Vagina (tissue), 2 donors: ENCODE results near the gene ACAN. TPM values are rescaled to one million over a fixed set of nuclear protein-coding genes. Genes with fewer than 3 reads are reported as not detected.

Source experiments
- DNase-seq, 2 donors: peaks; one replicate each; pipeline ENCODE4 v3.0.0-alpha.2; 2017; ENCODE audit errors: extremely low spot score in 2 of 2
- H3K27ac ChIP-seq: fragments of 200-600 bp; sonication (generic); one replicate; pipeline ENCODE4 v1.5.1; 2019
- H3K27me3 ChIP-seq: fragments of 200-600 bp; sonication (generic); one replicate; pipeline ENCODE4 v1.5.1; 2019
- H3K36me3 ChIP-seq, 2 donors: fragments of 200-600 bp; sonication (generic); one replicate each; pipeline ENCODE4 v1.5.1; 2017 to 2019
- H3K4me1 ChIP-seq: fragments of 200-600 bp; sonication (generic); one replicate; pipeline ENCODE4 v1.5.1; 2019
- H3K4me3 ChIP-seq, 2 donors: fragments of 200-600 bp; sonication (generic); 1 replicate in 1 of 2; 2 replicates in 1 of 2; pipeline ENCODE4 v1.5.1; 2016 to 2019
- H3K9me3 ChIP-seq: fragments of 200-600 bp; sonication (generic); one replicate; pipeline ENCODE4 v1.5.1; 2019
- CTCF ChIP-seq, 3 experiments: fragments of 450-650 bp in 2 of 3; fragments of 200-600 bp in 1 of 3; sonication (generic) in 1 of 3; IDR thresholded peaks; one replicate each; pipeline ENCODE4 v1.5.1; 2017 to 2019; ENCODE audit warnings: antibody characterized with exemption in 3 of 3, mild to moderate bottlenecking in 2 of 3, moderate library complexity in 2 of 3
- POLR2A ChIP-seq, 2 donors: fragments of 450-650 bp; IDR thresholded peaks; one replicate each; pipeline ENCODE4 v1.6.1; 2017; ENCODE audit warnings: antibody characterized with exemption in 2 of 2, mild to moderate bottlenecking in 2 of 2, moderate library complexity in 2 of 2
- POLR2AphosphoS5 ChIP-seq, 2 donors: sonication (generic); formaldehyde crosslinking; IDR thresholded peaks; one replicate each; pipeline ENCODE4 v1.9.0; 2017; ENCODE audit warnings: antibody characterized with exemption in 2 of 2, mild to moderate bottlenecking in 2 of 2, low read depth in 1 of 2; ENCODE audit not compliant: insufficient read depth in 1 of 2
- intact Hi-C: fragments of 100-400 bp; cut with DNase I; formaldehyde crosslinking; loops from one replicate; pipeline ENCODE4 v1.15.1; 2023
- total RNA-seq: library from RNA; depleted of rRNA; stranded (reverse); fragments of >200 nt; gene quantifications from one replicate; pipeline ENCODE4 v1.2.3, GENCODE V29; 2016

Gene ACAN
- total RNA-seq, 1 donor from 2014 or later = 2.0 TPM

GRCh38 chr15:88902221-88902835, 99.1 kb downstream of the ACAN start:
- TF ChIP-seq POLR2AphosphoS5 (IDR thresholded peaks at IDR 0.05; ENCODE audit: insufficient read depth in 1 of 2, low read depth in 1 of 2) = no peak
- no peak for TF ChIP-seq CTCF (IDR thresholded peaks at IDR 0.05)
- no peak for TF ChIP-seq POLR2A (IDR thresholded peaks at IDR 0.05)
- Histone ChIP-seq H3K27ac (no peak overlapping the region), H3K9me3 (no peaks in the 10 kb centered on the region), H3K4me1 (peaks cover 68% of the 10 kb centered on the region), H3K4me3 (no peak overlapping the region), H3K27me3 (no peaks in the 10 kb centered on the region), H3K36me3 (peaks cover 0 to 26% of the 10 kb centered on the region in 2 donors)
- no peak for DNase-seq
- intact Hi-C loops = no loop called here

GRCh38 chr15:88902846-88903245, 99.6 kb downstream of the ACAN start:
- TF ChIP-seq CTCF (IDR thresholded peaks at IDR 0.05) = no peak
- no peak for TF ChIP-seq POLR2AphosphoS5 (IDR thresholded peaks at IDR 0.05; ENCODE audit: insufficient read depth in 1 of 2, low read depth in 1 of 2)
- no peak for TF ChIP-seq POLR2A (IDR thresholded peaks at IDR 0.05)
- no peak for DNase-seq
- Histone ChIP-seq H3K4me1 (peaks cover 68% of the 10 kb centered on the region), H3K4me3 (no peak overlapping the region), H3K27me3 (no peaks in the 10 kb centered on the region), H3K9me3 (no peaks in the 10 kb centered on the region), H3K27ac (no peak overlapping the region), H3K36me3 (peaks cover 0 to 28% of the 10 kb centered on the region in 2 donors)
- intact Hi-C loops = no loop called here

- Histone ChIP-seq H3K4me1 (peaks cover 69% of the 10 kb centered on the region), H3K27me3 (no peaks in the 10 kb centered on the region), H3K9me3 (no peaks in the 10 kb centered on the region), H3K36me3 (peaks cover 0 to 41% of the 10 kb centered on the region in 2 donors), H3K4me3 (no peak overlapping the region), H3K27ac (peak overlapping the region; percentile 89)
- intact Hi-C loops = no loop called here
- no peak for DNase-seq
- TF ChIP-seq POLR2A (IDR thresholded peaks at IDR 0.05) = no peak
- TF ChIP-seq POLR2AphosphoS5 (IDR thresholded peaks at IDR 0.05; ENCODE audit: insufficient read depth in 1 of 2, low read depth in 1 of 2) = no peak
- TF ChIP-seq CTCF (IDR thresholded peaks at IDR 0.05) = no peak
These were observed 101.0 kb downstream of the ACAN start for GRCh38 chr15:88904257-88904623.

DNA sequence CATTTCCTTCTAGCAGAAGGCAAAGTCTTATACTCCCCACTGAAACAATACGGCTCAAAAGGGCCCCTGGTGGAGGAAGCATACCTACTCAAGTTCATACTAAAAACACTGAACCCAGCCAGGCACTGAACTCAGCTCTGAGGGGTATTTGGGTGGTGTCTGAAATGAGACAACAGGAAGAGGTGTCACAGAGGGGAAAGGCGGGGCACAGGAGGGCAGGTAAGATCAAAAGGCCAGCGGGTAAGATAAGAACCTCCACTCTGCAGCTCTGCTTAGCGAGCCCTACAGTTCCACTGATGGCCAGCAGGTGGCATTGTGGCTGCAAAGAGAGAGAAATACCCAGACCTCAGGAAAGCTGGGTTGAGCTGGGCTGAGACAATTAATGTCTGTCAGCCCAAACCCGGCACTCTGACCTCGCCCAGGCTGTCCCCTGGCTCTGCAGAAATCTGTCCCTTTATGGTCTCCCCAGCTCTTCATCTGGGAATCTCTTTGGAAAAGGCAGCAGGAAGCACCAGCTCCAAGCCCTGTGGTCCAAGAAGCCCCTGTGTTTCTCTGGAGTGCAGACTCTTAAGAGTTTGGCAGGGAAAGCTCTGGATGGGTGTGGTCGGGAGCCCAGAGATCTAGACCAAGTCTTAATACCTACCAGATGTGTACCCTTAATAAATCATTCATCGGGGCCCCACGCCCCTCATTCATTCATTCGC, 101.5 kb downstream of the ACAN start:
- H3K36me3 ChIP-seq = peaks cover 0 to 44% of the 10 kb centered on the region in 2 donors
- DNase-seq = no peak
- H3K4me1 ChIP-seq = peaks cover 73% of the 10 kb centered on the region
- H3K27ac ChIP-seq = peak overlapping the region; percentile 89
- no peaks in the 10 kb centered on the region for H3K27me3 ChIP-seq
- intact Hi-C loops = loop anchor here (5.0 kb wide), 1 partner anchor 273 kb away; no protein-coding TSS in a partner anchor
- no peak overlapping the region for H3K4me3 ChIP-seq
- no peak for TF ChIP-seq POLR2A (IDR thresholded peaks at IDR 0.05)
- peak in 1 of 2 donors; percentile 49 for TF ChIP-seq POLR2AphosphoS5 (IDR thresholded peaks at IDR 0.05; ENCODE audit: insufficient read depth in 1 of 2, low read depth in 1 of 2)
- TF ChIP-seq CTCF (IDR thresholded peaks at IDR 0.05) = peak; percentile 96 to 99 (median 96)
- no peaks in the 10 kb centered on the region for H3K9me3 ChIP-seq

DNA sequence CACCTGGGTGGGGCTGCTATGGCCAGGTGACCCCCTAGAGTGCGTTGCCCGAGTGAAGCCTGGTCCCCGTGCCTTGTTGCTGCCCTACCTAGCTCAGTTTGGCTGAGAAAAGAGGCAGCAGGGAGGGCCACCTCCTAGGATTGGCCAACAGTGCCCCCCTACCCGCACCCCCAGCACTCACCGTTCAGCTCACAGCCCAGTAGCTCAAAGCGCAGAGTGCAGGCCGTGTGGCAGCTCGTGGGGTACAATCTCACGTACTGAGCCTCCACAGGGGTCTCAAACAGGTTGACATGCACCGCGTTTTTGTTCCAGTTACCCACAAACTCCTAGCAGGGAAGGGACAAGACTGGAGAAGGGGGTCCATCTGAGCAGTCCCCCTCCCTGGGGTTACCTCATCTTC, 102.3 kb downstream of the ACAN start:
- peak overlapping the region; percentile 89 for H3K27ac ChIP-seq
- TF ChIP-seq POLR2A (IDR thresholded peaks at IDR 0.05) (no peak), POLR2AphosphoS5 (IDR thresholded peaks at IDR 0.05; ENCODE audit: insufficient read depth in 1 of 2, low read depth in 1 of 2) (no peak), CTCF (IDR thresholded peaks at IDR 0.05) (no peak)
- intact Hi-C loops = loop anchor here (5.0 kb wide), 1 partner anchor 272 kb away; no protein-coding TSS in a partner anchor
- no peak for DNase-seq
- no peaks in the 10 kb centered on the region for H3K27me3 ChIP-seq
- H3K4me1 ChIP-seq = peaks cover 81% of the 10 kb centered on the region
- H3K4me3 ChIP-seq = no peak overlapping the region
- peaks cover 0 to 51% of the 10 kb centered on the region in 2 donors for H3K36me3 ChIP-seq
- H3K9me3 ChIP-seq = no peaks in the 10 kb centered on the region
